GM13976 (cell line): ENCODE data around the gene PTF1A.

Source experiments
- DNase-seq: peaks from one replicate; pipeline ENCODE4 v3.0.0; 2012; ENCODE audit warnings: low spot score
- in situ Hi-C: fragments of 300-500 bp; cut with MboI; formaldehyde crosslinking; loops from one replicate; pipeline ENCODE4 v1.12.0; 2022; ENCODE audit warnings: low sequenced_read_pairs, mixed read lengths, inconsistent platforms; ENCODE audit not compliant: unreplicated experiment
- TF ChIP-seq, protein P1 (sequence below): IDR thresholded peaks from 2 replicates; pipeline ENCODE4 v1.5.1; 2012; ENCODE audit warnings: borderline replicate concordance, mild to moderate bottlenecking; ENCODE audit not compliant: insufficient read depth; ENCODE audit errors: extremely low read depth, missing control alignments, control extremely low read depth

Gene PTF1A

DNA sequence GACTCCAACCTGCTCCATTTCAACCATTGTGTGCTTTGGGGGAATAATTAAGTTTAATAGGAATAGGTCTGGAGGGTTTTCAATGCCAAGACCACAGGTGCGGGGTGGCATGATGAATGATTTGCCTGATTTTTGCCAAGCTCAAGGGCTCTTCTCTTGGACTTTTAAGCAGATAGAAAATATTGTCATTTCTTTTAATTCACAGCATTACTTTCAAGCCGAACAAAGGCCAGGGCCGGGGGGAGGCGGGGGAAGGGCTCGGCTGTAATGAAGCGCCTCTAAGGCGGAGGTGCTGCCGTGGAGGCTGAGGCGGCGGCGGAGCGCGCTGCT lies 6.5 kb downstream of the PTF1A start:
- DNase-seq: no peak
- in situ Hi-C loops: no loop called here
- TF ChIP-seq, protein P1, sequence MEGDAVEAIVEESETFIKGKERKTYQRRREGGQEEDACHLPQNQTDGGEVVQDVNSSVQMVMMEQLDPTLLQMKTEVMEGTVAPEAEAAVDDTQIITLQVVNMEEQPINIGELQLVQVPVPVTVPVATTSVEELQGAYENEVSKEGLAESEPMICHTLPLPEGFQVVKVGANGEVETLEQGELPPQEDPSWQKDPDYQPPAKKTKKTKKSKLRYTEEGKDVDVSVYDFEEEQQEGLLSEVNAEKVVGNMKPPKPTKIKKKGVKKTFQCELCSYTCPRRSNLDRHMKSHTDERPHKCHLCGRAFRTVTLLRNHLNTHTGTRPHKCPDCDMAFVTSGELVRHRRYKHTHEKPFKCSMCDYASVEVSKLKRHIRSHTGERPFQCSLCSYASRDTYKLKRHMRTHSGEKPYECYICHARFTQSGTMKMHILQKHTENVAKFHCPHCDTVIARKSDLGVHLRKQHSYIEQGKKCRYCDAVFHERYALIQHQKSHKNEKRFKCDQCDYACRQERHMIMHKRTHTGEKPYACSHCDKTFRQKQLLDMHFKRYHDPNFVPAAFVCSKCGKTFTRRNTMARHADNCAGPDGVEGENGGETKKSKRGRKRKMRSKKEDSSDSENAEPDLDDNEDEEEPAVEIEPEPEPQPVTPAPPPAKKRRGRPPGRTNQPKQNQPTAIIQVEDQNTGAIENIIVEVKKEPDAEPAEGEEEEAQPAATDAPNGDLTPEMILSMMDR: no peak

- TF ChIP-seq, protein P1: no peak
- in situ Hi-C loops: no loop called here
- no peak for DNase-seq
Observed at GRCh38 chr10:23198940-23199767, 7.0 kb downstream of the PTF1A start.

DNA sequence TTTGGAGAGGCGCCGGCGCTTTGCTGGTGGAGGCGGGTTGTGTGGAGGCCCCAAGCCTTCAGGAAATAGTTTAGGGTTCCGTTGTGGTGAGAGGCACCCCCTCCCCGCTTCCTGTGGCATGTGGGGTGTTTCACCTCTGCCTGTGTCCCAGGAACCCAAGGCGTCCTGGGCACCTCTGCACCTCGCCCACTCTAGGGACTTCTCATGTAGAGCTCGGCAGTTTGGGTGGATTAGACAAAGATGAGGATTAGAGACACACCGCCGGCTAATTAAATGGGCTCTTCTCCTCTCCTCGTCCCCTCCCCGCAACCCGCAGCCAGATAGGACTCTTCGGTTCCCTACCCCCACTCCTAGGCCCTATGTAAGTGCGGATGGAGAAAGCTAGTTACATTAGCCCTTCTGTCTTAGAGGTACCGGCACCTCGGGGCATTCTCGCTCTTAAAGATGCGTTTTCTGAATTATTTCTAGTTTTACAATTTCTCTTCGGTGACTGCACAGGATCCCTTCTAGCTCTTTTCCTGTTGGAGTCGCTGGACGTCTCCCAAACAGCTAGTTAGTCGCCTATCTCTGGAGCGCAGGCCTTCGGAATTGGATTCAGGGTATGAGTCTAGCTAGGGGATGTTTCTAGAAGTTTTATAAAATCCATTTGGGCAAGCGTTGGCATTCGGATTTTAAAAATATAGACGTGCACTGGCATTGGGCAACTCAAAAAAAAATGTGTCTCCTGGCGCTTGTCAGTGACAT lies 7.8 kb downstream of the PTF1A start:
- no peak for DNase-seq
- TF ChIP-seq, protein P1: no peak
- in situ Hi-C loops: no loop called here

DNA sequence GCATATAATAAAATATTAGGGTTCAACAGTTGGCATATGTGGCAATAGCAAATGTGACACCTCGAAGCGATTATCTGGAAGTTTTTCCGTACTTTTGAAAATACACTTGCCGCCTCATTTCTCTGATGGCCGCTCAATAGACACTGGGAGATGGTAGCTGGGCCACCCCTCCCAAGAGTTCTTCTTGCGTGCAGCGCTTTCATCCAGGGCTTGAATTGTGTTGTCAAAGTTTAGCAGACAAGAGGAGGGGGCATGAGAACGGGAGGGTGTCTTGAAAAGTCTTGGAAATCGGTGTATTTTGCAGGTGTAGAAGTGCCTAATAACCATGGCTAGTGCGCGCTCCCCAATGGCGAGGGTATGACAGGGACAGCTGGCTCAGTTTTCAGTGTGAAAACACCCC lies 8.5 kb downstream of the PTF1A start:
- in situ Hi-C loops: no loop called here

GRCh38 chr10:23200997-23201652 lies 9.0 kb downstream of the PTF1A start:
- in situ Hi-C loops: no loop called here
- TF ChIP-seq, protein P1: no peak
- no peak for DNase-seq

More for the DNA sequence above, 8.5 kb downstream of the PTF1A start:
- no peak for DNase-seq
- TF ChIP-seq, protein P1: no peak

- in situ Hi-C loops: no loop called here
- no peak for DNase-seq
- TF ChIP-seq, protein P1: no peak
Observed at GRCh38 chr10:23201837-23202236, 9.7 kb downstream of the PTF1A start.
